NCI-H226 (cell line): Measurements from ENCODE around the gene RRAS2.
A peak's percentile ranks its signal among the peaks of the same experiment; 100 is the strongest.
"Not testable (repeated sequence)": the region's sequence is repeated elsewhere in the genome, so short reads cannot be mapped to it uniquely, and the experiment has no call there.

ENCODE experiments used
- DNase-seq: peaks from one replicate; pipeline ENCODE4 v3.0.0-alpha.2; 2015

RRAS2 gene

DNA sequence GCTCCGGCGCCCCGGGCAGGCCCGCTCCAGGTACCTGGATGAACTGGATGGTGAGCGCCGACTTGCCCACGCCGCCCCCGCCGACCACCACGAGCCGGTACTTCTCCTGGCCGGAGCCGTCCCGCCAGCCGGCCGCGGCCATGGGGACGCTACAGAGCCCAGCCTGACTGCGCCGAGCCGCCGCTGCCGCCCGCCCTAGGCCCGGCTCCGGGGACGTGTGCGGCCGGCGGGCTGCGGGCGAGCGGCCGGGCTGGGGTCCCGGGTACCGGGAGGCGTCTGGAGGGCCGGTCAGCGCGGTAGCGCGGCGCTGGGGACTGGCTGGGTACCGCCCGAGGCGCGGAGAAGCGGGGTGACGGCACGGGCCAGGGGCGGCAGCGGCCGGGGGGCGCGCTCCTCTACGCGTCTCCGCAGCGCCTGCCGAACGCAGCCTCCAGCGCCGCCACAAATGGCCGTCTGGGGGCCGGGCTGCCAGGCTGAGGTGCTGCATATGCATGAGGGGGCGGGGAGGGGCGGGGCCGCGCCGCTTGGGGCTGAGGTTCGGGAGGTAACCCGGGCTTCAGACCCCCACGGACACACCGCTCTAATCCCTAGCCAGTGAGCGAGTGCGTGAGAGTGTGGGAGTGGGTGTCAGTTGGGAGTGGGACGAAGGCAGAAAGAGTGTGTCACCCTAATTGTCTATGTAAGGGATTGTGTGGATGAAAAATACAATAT, at the start of gene RRAS2:
Gene RRAS2, minus strand, starts transcription at position 455 of the 711 bp plus-strand sequence. Its CDS starts 313 bp downstream, at position 142.
- peak; percentile 79 for DNase-seq

DNA sequence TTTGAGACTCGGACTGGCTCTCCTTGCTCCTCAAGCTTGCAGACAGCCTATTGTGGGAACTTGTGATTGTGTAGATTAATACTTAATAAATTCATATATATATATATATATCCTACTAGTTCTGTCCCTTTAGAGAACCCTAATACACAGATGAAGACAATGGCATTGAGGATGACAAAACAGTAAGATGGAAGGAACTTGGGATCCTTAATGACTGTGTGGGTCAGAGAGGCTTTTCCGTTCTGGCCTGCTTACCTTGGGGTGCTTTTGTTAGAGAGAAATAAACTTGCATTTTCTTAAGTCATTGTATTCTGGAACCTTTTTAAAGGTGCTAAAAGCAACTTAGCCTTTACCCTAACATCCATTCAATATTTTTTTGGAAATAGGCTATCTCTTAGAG, 49.6 kb upstream of the RRAS2 start:
- no peak for DNase-seq

DNA sequence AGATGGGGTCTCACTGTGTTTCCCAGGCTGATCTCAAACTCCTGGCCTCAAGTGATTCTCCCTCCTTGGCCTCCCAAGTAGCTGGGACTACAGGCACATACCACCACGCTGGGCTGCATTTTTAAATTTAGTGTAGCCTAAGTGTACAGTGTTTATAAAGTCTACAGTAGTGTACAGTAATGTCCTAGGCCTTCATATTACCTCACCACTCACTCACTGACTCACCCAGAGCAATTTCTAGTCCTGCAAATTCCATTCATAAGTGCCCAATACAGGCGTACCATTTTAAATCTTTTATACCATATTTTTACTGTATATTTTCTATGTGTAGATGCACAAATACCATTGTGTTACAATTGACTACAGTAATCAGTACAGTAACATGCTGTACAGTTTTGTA, 47.1 kb upstream of the RRAS2 start:
- DNase-seq = peak; percentile 60

DNA sequence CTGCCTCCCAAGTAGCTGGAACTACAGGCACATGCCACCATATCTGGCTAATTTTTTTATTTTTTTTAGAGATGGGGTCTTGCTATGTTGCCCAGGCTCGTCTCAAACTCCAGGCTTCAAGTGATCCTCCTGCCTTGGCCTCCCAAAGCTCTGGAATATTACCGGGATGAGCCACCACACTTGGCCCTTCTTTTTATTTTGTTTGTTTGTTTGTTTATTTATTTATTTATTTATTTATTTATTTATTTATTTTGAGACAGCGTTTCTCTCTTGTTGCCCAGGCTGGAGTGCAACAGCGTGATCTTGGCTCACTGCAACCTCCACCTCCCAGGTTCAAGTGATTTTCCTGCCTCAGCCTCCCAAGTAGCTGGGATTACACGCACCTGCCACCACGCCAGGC, 44.5 kb upstream of the RRAS2 start:
- DNase-seq = not testable (repeated sequence)

DNA sequence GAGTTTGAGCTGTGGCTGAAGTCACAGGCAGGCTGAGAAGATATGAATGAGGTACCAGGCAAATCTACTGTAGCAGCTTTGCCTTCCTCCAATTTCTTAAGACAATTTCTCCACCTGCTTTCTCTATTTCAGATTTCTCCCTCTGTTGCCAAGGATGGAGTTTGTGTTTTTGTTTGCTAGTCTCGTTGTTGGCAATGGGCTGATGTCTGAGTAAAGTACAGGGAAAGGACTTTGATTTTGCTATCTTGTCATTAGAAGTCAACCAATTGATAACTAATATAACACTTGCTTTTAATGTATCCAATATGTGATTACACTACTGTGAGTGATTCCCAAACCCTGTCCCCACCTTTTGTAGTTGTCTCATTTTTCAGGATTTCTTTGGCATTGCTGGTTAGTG, 40.1 kb upstream of the RRAS2 start:
- no peak for DNase-seq

DNA sequence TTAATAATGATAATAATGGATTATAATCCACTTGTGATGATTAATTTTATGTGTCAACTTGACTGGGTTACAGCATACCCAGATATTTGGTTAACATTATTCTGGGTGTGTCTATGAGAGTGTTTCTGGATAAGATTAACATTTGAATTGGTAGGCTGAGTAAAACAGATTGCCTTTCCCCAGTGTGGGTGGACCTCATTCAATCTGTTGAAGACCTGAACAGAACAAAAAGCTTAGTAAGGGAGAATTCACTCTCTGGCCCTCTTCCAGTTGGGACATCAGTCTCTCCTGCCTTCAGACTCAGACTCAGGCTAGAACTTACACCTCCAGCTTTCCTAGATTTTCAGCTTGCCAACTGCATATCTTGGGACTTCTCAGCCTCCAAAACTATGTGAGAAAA, 37.3 kb upstream of the RRAS2 start:
- peak; percentile 69 for DNase-seq

DNA sequence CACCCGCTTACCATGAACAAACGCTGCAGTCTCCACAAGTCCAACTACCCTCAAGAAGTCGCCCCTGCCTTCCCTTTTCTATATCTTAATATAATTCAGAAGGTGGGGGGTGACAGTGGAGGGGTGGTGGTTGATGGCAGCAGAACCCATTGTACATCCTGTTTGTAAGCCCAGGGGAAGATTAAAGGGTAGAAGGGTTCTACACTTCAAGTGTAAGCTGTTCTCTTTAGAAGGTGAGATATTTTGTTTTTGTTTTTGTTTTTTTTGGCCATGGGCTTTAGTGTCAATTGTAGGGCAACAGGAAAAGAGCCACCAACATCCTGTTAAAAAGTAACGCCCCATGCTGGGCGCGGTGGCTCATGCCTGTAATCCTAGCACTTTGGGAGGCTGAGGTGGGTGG, 34.9 kb upstream of the RRAS2 start:
- no peak for DNase-seq

DNA sequence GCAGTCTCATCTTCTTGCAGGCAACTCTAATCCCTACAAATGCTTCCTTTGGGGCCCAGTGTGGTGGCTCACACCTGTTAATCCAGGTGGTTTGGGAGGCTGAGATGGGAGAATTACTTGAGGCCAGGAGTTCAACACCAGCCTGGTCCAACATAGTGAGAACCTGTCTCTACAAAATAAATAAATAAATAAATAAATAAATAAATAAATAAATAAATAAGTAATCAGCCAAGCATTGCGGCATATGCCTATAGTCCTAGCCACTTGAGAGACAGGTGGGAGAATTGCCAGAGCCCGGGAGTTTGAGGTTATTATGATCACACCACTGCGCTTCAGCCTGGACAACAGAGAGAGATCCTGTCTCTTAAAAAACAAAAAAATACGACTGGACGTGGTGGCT, 34.1 kb upstream of the RRAS2 start:
- DNase-seq = no peak

DNA sequence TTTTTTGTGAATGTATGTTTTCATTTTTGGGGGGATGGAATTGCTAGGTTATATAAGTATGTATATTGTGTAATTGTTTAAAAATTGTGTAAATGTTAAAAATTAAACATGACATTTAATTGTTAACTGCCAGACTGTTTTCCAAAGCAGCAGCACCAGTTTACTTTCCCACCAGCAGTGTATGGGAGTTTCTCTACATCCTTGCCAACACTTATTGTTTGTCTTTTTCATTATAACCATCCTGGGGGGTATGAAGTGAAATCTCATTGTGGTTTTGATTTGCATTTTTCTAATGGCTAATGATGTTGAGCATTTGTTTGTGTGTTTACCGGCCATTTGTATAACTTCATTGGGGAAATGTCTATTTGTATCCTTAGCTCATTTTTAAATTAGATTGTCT, 31.7 kb upstream of the RRAS2 start:
- no peak for DNase-seq

DNA sequence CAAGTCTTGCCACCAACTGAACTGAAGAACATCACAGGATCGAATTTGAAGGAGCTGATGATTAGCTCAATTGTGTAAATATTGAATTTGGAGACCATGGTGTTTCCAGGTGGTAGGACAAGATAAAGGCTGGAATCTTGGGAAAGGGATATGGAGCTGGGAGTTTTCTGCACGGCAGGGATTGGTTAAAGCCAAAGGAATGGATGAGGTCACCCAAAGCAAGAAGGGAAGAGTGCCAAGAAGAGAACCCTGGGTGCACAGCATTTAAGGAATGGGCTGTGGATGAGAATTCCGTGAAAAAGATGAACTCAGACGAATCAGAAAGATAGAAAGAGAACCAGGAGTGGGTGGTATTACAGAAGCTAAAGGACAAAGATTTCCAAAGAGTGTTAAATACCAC, 29.4 kb upstream of the RRAS2 start:
- peak; percentile 43 for DNase-seq

DNA sequence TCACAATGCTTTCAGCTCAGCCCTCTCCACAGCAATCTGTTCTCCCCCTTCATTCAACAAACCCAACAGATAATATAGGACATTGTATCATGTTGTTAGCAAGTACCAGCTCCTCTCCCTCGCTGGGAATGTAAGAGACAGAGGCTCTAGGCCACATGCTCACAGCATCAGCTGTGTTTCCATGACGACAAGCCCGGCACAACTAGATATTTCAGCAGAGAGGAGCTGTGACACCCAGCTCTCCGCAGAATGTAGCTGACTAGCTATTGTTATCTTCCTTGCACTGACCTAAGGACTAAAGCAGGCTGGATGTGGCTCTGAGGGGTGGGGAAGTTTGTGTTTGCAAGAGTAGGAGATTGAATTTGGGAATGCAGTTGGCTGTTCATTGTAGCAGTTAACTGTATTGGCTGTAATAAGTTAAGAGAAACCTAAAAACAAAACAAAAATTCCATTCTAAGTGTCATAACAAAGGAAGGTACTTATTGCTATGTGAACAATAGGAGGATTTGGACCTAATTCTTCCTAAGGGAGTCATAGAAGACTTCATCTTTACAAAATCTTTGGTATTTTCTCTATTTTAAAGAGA, 28.0 kb upstream of the RRAS2 start:
- no peak for DNase-seq

DNA sequence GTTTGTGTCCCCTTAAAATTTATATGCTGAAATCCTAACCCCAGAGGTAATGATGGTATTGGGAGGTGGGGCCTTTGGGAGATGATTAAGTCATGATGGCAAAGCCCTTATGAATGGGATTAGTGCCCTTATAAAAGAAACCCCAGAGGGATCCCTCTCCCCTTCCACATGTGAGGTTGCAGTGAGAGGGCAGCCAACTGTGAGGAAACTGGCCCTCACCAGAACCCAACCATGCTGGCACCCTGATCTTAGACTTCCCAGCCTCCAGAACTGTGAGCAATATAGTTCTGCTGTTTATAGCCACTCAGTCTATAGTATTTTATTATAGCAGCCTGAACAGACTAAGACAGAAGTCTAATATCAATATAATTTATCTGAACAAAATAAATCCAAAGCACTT, 27.1 kb upstream of the RRAS2 start:
- DNase-seq = no peak

DNA sequence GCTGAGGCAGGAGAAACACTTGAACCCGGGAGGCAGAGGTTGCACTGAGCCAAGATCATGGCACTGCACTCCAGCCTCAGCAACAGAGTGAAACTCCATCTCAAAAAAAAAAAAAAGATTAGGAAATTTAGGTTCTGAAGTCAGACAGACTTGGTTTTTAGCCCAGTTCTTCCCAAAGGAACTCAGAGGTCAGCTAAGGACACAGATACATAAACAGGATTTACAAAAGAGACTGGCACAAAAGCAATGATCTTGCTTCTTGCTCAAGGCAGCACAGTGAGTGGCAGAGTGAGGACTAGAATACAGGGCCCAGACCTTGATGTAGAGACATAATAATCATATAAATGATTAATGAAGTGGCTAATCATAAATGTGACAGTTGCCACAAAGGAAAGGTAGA, 25.4 kb upstream of the RRAS2 start:
- no peak for DNase-seq

DNA sequence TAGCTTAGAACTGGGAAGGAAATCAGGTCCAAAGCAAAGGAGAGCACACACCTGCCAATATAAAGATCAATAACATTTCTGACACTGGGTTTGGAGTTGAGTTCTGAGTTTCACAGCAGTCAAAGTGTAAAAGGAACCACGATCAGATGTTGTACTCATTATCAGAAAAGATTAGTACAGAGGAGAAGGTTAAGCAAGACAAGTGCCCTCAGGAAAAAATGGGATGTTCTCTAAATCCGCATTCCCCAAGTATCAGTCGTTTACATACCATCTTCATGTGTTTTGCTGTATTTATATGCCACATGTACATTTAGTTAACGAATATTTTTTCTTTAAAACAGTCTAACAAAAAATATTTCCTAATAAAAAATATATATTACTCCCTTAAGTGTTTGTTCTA, 23.0 kb upstream of the RRAS2 start:
- DNase-seq = no peak

DNA sequence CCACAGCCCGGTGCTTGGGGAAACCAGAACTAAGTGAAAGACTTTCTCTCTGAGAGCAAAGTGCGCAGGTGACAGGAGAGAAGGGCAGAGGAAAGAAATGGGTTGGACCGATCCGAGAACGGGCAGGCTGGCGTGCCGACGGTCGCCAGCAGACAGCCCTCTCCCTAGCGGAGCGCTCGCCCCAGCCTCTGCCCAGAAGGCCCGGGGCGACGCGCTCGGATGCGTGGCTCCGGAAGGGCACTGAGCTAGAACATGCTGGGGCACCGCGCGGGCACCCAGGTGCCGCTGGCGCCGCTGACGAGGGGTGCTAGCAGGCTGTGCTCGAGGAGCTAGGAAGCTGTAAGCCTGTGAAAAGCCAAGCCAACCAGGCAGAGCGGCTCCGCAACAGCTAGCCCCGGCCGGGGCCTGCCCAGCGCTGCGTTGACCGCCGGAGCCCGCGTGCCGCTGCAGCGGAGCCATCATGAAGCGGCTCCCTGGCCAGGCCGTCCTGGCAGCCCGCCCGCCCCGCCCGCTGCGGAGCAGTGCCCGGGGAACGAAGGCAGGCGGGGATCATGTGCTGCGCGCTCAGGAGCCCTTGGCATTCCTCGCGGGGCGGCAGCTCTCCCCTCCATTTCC, 22.1 kb upstream of the RRAS2 start:
- no peak for DNase-seq

DNA sequence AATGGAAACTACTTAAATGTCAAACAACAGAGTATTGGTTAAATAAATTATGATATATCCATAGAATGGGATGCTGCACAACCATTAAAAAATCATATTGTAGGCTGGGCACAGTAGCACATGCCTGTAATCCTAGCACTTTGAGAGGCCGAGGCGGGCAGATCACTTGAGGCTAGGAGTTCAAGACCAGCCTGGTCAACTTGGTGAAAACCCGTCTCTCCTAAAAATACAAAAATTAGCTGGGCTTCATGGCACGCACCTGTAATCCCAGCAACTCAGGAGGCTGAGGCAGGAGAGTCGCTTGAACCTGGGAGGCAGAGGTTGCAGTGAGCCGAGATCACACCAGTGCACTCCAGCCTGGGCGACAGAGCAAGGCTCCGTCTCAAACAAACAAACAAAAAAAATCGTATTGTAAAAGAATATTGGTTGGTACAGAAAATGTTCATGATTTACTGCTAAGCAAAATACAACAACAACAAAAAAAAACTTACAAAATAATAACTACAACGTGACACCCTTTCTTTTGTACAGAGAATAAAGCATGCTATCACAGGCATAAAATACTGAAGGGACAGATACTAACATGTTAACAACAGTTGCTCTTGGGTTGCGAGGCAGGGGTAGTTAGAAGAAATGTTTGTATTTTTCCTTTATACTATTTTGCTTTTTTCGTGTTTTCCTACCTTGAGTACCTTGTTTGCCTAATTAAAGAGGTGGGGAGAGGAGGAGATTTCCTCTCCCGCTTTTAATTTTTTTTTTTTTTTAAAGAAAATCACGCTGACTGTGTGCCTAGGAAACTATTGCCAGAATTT, 21.3 kb upstream of the RRAS2 start:
- DNase-seq = no peak

DNA sequence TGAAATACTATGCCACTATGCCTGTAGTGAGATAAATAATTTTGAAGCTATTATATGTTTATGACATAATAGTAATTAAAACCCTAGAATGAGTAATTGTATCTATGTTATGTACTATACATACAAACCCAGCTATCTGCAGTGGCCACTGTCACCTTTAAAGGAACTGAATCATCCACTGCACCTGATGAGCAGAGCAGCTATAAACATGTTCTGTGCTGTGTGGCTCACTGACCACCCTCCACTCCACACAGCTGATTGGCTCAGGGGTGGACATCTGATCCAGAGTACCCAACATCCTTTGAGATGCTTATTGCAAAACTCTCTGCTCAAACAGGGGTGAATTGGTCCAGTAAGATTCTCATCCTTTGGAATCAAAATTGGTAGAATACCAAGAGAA, 19.2 kb upstream of the RRAS2 start:
- no peak for DNase-seq

DNA sequence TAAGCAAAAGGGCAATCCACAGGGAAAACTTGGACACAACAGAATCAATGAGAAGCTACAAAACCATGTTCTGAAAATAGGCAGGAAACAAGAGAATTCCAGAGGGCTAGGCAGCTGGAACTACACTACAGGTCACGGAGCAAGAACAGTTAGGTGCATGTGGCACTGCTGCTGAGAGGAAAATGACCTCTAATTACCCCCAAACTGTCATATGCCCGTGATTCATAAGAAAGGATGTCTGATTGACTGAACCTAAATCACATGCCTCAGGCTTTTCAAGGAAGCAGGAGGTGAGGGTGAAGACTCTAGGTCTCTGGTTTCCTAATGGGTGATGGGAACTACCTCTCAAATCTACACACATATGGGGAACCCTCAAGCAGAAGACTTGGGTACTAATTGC, 17.9 kb upstream of the RRAS2 start:
- DNase-seq = no peak

DNA sequence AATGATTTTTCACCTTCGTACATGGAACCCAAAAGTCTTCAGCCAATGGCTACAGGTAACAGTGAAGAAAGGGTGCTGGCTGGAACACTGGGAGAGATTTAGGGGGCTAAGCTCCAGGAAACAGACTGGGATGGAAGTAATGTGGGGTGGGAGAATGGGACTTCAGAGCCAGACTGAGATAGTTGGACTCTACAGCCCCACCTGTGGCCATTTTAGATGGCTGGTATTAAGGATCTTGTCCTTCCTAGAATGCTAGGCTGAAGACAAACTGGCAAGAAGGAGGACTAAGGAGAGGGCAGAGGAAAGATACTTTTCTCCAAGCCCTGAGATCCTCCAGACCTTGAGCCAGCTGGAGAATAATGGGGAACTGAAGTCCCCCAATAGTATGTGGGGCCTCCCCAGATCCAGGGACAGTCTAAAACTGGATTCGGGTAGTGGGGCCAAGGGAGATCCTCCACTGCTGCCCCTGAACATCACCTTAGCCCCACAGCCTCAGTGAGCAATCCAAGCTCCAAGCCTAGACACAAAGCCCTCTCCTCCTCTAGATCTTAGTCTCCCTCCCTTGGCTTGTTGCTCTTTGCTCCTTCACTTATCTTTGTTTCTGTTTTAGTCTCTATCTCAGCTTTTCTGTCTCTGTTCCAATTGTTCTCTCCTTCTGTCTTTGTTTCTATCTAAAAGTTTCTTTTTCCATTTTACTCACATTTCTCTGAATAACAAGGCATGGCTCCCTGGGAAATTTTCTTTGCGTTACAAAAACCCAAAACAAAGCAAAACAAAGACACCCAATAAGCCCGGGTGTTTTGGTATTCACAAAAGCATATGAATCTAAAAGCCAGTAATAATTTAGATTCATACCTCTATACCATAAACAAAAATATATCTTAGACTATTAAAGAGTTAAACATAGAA, 16.2 kb upstream of the RRAS2 start:
- DNase-seq = no peak

DNA sequence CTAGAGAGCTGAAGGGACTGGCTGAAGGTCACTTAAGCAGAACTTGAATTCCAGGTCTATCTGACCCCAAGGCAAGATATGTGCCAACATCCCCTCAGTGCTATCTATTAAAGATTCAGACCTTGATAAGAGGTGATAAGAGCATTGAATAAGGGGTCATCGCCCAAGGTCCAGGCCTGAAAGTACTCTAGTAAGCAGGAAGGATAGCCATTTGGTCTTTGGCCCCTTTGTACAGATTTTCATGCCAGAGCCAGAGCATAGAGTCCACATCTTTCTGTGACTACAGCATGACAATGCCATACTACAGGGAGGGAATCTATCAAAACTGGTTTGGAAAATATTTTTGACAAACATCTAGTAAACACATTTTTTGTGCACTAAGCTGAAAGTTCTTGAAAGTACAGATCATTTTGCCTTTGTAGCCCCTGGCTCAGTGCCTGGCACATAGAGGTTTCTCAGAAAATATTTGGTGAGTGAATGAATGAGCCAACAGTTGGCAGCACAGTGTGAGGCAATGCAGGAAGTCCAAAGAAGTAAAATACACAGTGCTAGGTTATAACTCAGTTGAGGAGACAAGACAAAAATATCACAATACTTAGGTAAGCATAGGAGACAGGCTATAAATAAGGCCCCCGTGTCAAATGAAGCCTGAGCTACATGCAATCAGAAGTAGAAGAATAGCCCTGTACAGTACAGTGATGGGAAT, 15.1 kb upstream of the RRAS2 start:
- DNase-seq = peak; percentile 86

DNA sequence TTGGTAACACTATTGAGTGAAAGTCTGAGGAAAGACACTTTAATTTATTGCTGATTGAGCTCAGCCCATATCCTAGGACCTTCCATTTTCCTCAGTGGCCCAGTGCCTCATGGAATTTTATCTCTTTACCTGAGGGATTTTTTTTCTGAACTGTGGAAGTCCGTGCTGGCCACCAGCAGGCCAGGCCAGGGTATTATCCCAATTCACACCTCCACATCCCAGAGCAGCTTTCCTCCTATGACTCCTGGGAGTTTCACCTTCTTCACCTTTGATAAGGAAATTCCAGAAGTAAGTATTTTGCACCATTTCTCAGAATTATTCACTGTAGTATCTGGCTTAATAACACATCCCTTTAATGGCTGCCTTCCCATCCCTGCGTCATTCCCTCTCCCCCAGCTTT, 13.0 kb upstream of the RRAS2 start:
- DNase-seq = peak; percentile 83

DNA sequence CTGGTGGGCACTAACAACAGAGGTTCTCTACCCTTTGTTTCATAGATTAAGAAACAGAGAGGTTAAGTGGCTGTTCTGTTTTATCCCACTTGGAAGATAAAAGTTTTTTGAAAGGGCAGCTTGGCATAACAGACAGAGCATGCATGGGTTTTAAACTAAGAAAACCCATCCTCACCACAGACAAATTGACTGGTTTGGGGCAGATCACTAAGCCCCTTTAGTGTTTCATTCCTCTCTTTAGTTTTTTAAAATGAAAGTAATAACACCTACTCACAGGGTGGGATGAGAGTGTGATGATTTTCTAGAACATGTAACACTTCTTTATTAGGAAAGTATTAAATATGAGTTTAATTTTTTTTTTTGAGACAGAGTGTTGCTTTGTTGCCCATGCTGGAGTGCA, 12.3 kb upstream of the RRAS2 start:
- no peak for DNase-seq
